Bladder microvascular endothelial cell (primary cell): Measurements from ENCODE around the gene IREB2. TPM values are rescaled to one million over a fixed set of nuclear protein-coding genes. Genes with fewer than 3 reads are reported as not detected.

Experiments used
- total RNA-seq: library from RNA; depleted of rRNA; stranded (reverse); fragments of >200 nt; gene quantifications from 2 replicates; pipeline ENCODE4 v1.2.3, GENCODE V29; 2014

The IREB2 gene, protein sequence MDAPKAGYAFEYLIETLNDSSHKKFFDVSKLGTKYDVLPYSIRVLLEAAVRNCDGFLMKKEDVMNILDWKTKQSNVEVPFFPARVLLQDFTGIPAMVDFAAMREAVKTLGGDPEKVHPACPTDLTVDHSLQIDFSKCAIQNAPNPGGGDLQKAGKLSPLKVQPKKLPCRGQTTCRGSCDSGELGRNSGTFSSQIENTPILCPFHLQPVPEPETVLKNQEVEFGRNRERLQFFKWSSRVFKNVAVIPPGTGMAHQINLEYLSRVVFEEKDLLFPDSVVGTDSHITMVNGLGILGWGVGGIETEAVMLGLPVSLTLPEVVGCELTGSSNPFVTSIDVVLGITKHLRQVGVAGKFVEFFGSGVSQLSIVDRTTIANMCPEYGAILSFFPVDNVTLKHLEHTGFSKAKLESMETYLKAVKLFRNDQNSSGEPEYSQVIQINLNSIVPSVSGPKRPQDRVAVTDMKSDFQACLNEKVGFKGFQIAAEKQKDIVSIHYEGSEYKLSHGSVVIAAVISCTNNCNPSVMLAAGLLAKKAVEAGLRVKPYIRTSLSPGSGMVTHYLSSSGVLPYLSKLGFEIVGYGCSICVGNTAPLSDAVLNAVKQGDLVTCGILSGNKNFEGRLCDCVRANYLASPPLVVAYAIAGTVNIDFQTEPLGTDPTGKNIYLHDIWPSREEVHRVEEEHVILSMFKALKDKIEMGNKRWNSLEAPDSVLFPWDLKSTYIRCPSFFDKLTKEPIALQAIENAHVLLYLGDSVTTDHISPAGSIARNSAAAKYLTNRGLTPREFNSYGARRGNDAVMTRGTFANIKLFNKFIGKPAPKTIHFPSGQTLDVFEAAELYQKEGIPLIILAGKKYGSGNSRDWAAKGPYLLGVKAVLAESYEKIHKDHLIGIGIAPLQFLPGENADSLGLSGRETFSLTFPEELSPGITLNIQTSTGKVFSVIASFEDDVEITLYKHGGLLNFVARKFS
- total RNA-seq: 19.8 and 42.5 TPM in 2 replicates

DNA sequence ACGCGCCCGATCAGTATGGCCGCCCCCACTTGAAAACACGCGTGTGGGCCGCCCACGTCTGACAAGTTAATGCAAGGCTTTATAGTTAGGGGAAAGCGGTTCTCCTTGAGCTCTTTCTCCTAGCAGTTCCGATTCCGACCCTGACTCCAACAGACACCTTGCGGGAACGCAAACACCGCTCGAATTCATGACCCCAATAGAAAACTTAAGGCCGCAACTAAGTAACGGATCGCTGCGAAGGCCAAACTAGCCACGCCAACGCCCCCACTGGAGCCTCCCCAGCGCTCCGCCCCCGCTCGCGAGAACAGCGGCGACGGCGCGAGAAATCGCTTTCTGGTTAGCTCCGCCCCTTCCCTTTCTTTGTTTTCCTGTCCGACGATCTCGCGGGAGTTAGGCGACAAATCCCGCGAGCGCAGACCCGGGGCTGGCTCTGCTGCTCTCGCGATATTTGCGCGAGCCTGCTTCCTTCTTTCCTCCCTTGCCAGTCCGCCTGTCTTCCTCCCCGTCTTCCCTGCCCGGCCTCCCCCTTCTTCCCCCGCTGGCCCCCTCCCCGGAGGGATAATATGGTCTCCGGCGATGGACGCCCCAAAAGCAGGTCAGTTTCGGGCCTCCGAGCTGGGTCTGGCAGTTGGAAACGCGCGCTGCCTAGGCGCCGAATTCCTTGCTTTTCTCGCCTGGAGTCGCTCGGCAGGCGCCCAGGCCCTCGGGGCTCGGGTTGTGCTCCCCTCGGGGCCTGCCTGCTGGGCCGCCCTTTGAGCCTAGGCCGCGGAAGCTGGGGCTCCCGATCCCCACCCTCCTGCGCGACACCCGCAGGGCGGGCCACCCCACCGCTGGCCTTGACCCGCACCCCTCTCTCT is at the start of gene IREB2:
TSS of gene IREB2 (plus strand) at position 455 of the 857 bp plus-strand sequence. CDS start at position 577, 122 bp downstream.

DNA sequence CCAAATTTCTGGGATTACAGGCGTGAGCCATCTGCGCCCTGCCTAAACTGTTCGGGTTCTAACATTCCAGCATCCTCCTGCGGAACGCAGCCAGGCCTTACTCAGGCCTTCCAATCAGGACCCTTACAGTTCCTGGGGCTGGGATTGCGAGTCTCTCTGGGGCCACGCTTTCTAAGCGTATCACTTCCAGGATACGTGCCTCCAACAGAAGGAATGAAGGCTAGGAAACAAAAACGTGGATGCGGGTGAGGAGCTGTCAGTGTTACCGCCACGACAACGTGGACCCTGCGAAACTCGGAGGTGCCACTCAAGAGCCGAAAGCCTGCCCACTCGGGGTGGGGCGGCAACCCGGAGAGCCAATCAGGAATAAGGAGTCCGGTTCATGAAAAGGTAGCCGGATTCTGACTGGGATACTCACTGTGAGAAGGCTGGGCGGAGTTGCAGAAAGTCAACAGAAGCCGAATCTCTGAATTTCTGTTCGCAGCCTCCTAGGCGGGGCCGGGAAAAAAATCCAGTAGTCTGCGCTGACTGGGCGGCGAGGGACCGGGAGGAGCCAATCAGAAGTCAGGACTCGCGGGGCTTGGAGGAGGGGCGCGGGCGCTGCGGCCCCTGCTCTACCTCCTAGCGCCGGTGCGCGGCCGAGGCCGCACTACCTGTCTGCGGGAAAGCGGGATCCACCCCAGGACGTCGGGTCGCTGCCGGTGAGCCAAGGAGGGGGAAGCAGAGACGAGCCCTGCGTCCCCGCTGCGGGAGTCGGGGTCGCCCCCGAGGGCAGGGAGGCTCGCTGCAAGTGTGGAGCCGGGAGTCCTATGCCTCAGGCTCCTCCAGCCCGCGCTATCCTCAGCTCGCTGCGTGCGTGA is 69.2 kb downstream of the IREB2 start, which contains the start of gene HYKK:
TSS of gene HYKK (plus strand) at position 607 of the 860 bp plus-strand sequence. CDS start 5,512 bp downstream, outside the sequence.

DNA sequence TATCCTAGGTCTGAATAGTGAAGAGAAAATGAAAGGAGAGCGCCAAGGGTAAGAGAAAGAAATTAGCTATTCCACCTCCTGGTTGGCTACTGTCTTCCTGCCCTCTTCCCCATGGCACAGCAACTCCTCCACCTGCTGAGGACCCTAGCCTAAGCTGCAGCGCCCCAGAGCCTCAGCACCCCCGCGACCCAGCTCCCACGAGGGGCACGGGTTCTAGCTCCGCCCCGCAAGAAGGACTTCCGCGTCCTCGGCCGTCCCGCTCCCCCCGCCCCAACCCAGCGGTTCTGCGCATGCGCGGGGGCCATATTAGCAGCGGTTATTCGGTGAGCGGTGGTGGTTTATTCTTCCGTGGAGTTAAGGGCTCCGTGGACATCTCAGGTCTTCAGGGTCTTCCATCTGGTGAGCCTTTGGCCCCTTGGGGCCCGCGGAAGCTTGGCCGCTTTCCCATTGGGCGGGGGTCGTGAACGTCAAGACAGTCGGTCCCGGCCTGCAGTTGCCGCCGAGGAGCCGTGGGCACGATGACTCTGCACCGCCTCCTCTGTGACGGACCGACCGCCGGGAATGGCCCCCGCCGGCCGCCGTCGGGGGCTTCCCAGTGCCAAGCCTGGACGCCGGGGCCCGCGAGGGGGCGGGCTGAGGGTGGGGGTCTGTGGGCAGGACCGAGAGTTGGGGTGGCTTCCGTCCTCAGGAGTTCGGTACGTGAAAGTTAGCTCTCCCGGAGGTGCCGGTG is 102.3 kb downstream of the IREB2 start, which contains the start of gene PSMA4:
TSS of gene PSMA4 (plus strand) at position 304 of the 730 bp plus-strand sequence. CDS start 1,484 bp downstream, outside the sequence.

Other genes starting within 250 kb of the IREB2 start
- not detected in 2 replicates for gene ACSBG1, start 203.7 kb upstream of the IREB2 start, total RNA-seq
- gene DNAJA4, start 173.7 kb upstream of the IREB2 start, total RNA-seq: 1.9 and 7.3 TPM in 2 replicates
- 66.5 and 73.3 TPM in 2 replicates for gene SKIC8, start 138.6 kb upstream of the IREB2 start, total RNA-seq
- gene CRABP1, start 97.9 kb upstream of the IREB2 start, total RNA-seq: not detected in 2 replicates
- gene HYKK, start 69.4 kb downstream of the IREB2 start, total RNA-seq: 0.49 and 1.3 TPM in 2 replicates
- 159 and 175 TPM in 2 replicates for gene PSMA4, start 102.2 kb downstream of the IREB2 start, total RNA-seq
- 2.6 and 2.8 TPM in 2 replicates for gene CHRNA5, start 127.3 kb downstream of the IREB2 start, total RNA-seq
- not detected in 2 replicates for gene CHRNA3, start 182.8 kb downstream of the IREB2 start, total RNA-seq
- under 0.01 TPM in 1 of 2 replicates, not detected in the other for gene CHRNB4, start 203.0 kb downstream of the IREB2 start, total RNA-seq